ENCODE results near the gene FANCM.
"Not testable (repeated sequence)": the region's sequence is repeated elsewhere in the genome, so short reads cannot be mapped to it uniquely, and the experiment has no call there.

Gene FANCM

DNA sequence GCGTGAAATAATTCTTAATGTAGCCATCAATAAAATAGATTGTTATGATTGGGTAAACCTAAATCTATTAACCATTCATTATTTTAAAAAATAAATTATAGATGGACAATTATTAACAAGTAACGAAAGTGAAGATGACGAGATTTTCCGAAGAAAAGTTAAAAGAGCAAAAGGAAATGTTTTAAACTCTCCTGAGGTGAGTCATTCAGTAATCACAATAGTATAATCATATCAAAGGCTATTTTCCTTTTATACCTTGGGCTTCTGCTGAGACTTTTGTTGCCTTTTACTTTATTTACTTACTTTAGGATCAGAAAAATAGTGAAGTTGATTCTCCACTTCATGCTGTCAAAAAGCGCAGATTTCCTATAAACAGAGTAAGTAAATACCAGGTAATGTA lies 45.6 kb downstream of the FANCM start:
- H3K36me3 ChIP-seq (ENCODE audit: insufficient read depth, low read length), result no peaks in the 10 kb centered on the region
- H3K4me1 ChIP-seq (ENCODE audit: insufficient read depth, low read length), result peaks cover 5% of the 10 kb centered on the region; the same call in 1 of the 2 replicates
- no peaks in the 10 kb centered on the region for H3K9me3 ChIP-seq (ENCODE audit: control insufficient read depth, insufficient read depth, low read length)
- no peak overlapping the region for H3K9ac ChIP-seq (ENCODE audit: low read depth, low read length)

DNA sequence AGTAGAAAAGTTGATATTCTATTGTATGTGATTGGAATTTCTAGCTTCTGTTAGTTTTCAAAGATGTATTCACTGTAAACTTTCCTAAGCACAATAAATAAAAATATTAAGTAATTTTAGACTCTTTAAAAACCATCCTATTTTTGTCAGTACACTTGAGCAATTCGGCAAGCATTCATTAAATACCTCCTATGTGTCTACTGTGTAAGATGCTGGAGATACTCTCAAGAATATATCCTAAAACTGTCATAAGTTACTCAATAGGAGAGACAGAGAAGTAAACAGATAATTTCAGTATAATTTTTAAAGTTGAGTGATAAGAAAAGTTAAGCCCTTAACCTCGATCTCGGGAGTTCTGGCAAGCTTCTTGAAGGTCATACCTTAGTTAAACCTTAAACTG lies 46.1 kb downstream of the FANCM start:
- Histone ChIP-seq H3K36me3 (ENCODE audit: insufficient read depth, low read length) (no peaks in the 10 kb centered on the region), H3K9me3 (ENCODE audit: control insufficient read depth, insufficient read depth, low read length) (no peaks in the 10 kb centered on the region), H3K4me1 (ENCODE audit: insufficient read depth, low read length) (peaks cover 5% of the 10 kb centered on the region; the same call in 1 of the 2 replicates), H3K9ac (ENCODE audit: low read depth, low read length) (no peak overlapping the region)

DNA sequence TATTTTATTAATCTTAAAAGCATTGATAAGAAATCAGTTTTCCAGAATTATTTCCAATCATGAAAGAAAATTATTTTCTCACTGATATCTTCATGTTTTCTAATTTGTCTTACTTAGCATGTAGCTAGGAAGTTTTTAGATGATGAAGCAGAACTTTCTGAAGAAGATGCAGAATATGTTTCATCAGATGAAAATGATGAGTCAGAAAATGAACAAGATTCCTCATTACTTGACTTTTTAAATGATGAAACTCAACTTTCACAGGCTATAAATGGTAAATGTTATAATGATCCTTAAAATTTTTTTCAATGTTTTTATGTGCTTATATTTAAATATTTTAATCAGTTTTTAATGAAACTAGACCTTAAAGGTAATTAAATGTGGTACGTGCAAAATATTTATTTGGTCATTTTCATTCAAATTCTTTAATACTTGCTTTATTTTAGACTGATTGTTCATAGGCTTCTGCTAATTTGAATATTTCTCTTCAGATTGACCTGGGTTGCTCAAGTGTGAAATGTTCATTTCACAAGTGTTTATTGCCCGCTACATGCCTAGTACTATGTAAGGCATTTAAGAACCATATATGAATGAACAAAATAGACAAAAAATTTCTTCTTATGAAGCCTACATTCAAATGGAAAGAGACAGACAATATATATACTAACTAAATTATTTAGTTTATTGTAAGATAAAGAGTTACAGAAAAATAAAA lies 49.5 kb downstream of the FANCM start:
- Histone ChIP-seq H3K36me3 (ENCODE audit: insufficient read depth, low read length) (0 out of 2 replicates have a peak, but pooled peaks cover 5% of the 10 kb centered on the region), H3K9me3 (ENCODE audit: control insufficient read depth, insufficient read depth, low read length) (no peaks in the 10 kb centered on the region), H3K9ac (ENCODE audit: low read depth, low read length) (no peak overlapping the region), H3K4me1 (ENCODE audit: insufficient read depth, low read length) (peaks cover 5% of the 10 kb centered on the region; the same call in 1 of the 2 replicates)

DNA sequence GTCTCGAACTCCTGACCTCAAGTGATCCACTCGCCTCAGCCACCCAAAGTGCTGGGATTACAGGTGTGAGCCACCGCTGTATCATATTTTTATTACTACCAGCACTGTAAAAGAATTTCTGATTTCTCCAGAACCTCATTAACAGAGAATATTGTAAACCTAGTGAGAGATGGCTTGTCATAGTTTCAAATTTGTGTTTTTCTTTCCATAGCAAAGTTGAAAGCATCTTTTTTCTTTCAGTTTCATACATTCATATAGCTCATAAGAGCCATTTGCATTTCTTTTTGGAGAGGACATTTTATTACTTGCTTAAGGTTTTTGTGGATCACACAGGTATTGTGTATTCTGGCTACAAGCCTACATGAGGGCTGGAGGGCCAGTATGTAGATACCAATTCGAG lies 59.2 kb downstream of the FANCM start:
- no peak overlapping the region for H3K9ac ChIP-seq (ENCODE audit: low read depth, low read length)
- peaks cover 4% of the 10 kb centered on the region; the same call in 1 of the 2 replicates for H3K4me1 ChIP-seq (ENCODE audit: insufficient read depth, low read length)
- no peaks in the 10 kb centered on the region for H3K36me3 ChIP-seq (ENCODE audit: insufficient read depth, low read length)
- H3K9me3 ChIP-seq (ENCODE audit: control insufficient read depth, insufficient read depth, low read length), result no peaks in the 10 kb centered on the region

DNA sequence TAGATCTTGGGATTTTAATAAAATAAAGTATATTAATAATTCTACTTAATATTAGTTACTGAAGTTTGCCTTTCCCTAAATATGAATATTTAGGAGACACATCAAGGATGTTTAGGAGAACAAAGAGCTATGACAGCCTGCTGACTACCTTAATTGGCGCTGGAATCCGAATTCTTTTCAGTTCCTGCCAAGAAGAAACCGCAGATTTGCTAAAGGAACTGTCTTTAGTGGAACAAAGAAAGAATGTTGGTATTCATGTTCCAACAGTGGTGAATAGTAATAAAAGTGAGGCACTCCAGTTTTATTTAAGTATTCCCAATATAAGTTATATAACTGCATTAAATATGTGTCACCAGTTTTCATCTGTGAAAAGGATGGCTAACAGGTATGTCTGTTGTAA lies 62.8 kb downstream of the FANCM start:
- Histone ChIP-seq H3K36me3 (ENCODE audit: insufficient read depth, low read length) (no peaks in the 10 kb centered on the region; the same call in none of the 2 replicates), H3K9ac (ENCODE audit: low read depth, low read length) (no peak overlapping the region), H3K9me3 (ENCODE audit: control insufficient read depth, insufficient read depth, low read length) (no peaks in the 10 kb centered on the region), H3K4me1 (ENCODE audit: insufficient read depth, low read length) (peaks cover 4% of the 10 kb centered on the region; the same call in 1 of the 2 replicates)

DNA sequence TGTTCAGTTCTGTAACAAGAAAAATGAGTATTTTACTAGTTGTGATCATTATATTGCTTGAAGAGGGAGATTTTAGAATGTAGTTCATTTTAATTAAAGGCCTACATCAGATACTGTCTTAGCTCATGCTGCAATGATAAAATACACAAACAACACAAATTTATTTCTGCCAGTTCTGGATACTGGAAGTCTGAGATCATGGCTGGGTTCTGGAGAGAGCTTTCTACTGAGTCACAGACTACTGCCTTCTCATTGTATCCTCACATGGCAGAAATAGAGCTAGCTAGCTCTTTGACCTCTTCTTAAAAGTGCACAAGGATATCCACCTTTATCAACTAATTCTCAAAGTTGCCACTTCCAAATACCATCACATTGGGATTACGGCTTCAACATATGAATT lies 63.5 kb downstream of the FANCM start:
- Histone ChIP-seq H3K9ac (ENCODE audit: low read depth, low read length) (no peak overlapping the region), H3K9me3 (ENCODE audit: control insufficient read depth, insufficient read depth, low read length) (no peaks in the 10 kb centered on the region), H3K36me3 (ENCODE audit: insufficient read depth, low read length) (no peaks in the 10 kb centered on the region; the same call in none of the 2 replicates), H3K4me1 (ENCODE audit: insufficient read depth, low read length) (peaks cover 4% of the 10 kb centered on the region; the same call in 1 of the 2 replicates)

DNA sequence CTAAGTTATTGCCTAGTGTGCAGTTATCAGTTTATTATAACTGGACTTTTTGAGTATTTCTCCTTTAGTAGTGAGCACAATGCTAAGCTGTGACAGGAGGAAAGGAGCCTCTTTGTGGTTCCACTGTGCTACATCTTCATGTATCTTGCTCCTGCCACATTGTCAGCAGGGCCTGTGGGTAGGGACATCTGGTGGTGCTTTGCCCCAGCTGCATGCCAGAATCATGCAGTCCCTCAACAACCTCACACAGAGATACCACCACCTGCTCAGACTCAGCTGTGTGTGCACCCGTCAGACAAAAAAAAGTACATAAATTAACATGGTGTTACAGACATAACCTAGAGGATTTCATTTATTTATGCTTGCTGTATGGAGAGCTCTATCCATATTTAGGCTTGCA lies 66.2 kb downstream of the FANCM start:
- Histone ChIP-seq H3K4me1 (ENCODE audit: insufficient read depth, low read length) (peaks cover 4% of the 10 kb centered on the region; the same call in 1 of the 2 replicates), H3K36me3 (ENCODE audit: insufficient read depth, low read length) (peaks cover 3% of the 10 kb centered on the region), H3K9me3 (ENCODE audit: control insufficient read depth, insufficient read depth, low read length) (no peaks in the 10 kb centered on the region), H3K9ac (ENCODE audit: low read depth, low read length) (no peak overlapping the region)

DNA sequence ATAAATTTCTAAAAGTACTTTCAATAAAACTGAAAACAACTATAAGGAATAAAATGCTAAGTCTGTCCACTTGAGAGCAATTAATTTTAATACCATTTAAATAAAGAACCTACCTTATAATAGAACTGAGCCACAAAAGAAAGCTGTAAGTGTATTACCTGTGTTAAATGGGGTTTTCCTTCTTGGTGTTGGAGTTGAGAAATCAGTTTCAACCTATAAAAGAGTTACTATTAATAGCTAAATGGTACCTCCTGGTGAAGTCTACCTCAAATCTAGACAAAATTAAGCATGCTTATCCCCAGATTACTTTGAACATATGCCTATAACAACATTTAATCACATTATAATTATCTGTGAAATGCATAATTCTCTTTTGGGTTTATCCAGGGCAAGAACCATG lies 68.5 kb downstream of the FANCM start:
- H3K9ac ChIP-seq (ENCODE audit: low read depth, low read length), result no peak overlapping the region
- peaks cover 3% of the 10 kb centered on the region for H3K36me3 ChIP-seq (ENCODE audit: insufficient read depth, low read length)
- no peaks in the 10 kb centered on the region for H3K9me3 ChIP-seq (ENCODE audit: control insufficient read depth, insufficient read depth, low read length)
- no peaks in the 10 kb centered on the region for H3K4me1 ChIP-seq (ENCODE audit: insufficient read depth, low read length)

DNA sequence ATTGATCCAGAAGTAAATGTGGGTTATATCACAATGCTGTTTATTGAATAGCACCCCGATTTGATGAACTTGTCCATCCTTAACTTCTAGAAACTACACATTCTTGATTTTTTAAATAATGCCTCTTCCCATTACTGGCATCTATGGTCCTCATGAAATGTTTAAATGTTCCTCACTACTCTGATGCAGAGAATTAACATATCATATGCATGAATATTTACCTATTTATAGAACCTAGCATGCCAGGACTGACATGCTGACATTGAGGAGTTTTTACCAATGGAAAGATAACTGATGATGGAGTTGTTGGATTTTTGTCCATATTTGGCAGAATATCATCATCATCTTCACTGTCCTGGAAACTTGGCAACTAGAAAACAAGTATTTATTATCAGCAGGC lies 74.4 kb downstream of the FANCM start:
- H3K9me3 ChIP-seq (ENCODE audit: control insufficient read depth, insufficient read depth, low read length), result no peaks in the 10 kb centered on the region
- H3K9ac ChIP-seq (ENCODE audit: low read depth, low read length), result no peak overlapping the region
- peaks cover 13% of the 10 kb centered on the region for H3K36me3 ChIP-seq (ENCODE audit: insufficient read depth, low read length)
- H3K4me1 ChIP-seq (ENCODE audit: insufficient read depth, low read length), result peaks cover 16% of the 10 kb centered on the region

DNA sequence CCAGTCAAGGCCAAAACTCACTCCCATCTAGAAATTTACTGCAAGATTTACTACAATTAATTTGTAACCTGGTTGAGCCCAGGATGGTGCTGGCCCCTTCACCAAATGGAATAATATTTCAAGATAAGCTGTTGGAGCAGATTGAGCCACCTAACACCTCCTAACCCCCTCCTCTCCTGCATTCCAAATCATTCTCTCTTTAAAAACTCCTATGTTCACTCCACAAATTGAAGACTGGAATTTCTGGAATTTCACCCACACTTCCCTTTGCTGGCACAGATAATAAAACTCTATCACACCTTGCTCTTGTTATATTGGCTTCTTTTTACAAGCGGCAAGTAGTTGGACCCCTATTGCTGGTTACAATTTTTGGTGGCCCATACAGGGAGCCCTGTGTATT lies 75.6 kb downstream of the FANCM start:
- Histone ChIP-seq H3K9ac (ENCODE audit: low read depth, low read length) (no peak overlapping the region), H3K4me1 (ENCODE audit: insufficient read depth, low read length) (peaks cover 16% of the 10 kb centered on the region), H3K36me3 (ENCODE audit: insufficient read depth, low read length) (peaks cover 12% of the 10 kb centered on the region), H3K9me3 (ENCODE audit: control insufficient read depth, insufficient read depth, low read length) (no peaks in the 10 kb centered on the region)

DNA sequence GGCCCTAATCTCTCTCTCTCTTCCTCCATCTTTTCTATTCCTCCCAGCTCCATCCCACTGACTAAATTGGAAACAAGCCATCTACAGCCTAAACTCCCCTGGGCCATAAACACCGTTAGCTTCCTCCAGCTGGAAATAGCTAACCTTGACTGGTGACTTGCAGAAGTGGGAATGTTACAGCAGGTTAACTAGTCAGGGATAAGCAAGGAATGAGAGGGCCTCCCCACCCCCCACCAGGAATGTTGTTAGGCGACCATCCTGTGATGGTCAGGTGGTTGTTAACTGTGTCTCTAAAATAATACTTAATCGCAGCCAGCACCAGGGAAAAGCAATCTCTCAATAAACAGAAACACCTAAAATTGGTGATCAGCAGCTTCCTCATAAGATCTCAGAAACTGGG lies 76.5 kb downstream of the FANCM start:
- Histone ChIP-seq H3K9me3 (ENCODE audit: control insufficient read depth, insufficient read depth, low read length) (no peaks in the 10 kb centered on the region), H3K4me1 (ENCODE audit: insufficient read depth, low read length) (peaks cover 16% of the 10 kb centered on the region), H3K9ac (ENCODE audit: low read depth, low read length) (no peak overlapping the region), H3K36me3 (ENCODE audit: insufficient read depth, low read length) (peaks cover 9% of the 10 kb centered on the region; the same call in 1 of the 2 replicates)

DNA sequence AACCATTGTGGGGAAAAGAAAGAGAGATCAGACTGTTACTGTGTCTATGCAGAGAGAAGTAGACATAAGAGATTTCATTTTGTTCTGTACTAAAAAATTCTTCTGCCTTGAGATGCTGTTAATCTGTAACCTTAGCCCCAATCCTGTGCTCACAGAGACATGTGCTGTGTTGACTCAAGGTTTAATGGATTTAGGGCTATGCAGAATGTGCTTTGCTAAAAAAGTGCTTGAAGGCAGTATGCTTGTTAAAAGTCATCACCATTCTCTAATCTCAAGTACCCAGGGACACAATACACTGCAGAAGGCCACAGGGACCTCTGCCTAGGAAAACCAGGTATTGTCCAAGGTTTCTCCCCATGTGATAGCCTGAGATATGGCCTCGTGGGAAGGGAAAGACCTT lies 78.0 kb downstream of the FANCM start:
- H3K9ac ChIP-seq (ENCODE audit: low read depth, low read length); H3K36me3 ChIP-seq (ENCODE audit: insufficient read depth, low read length); H3K9me3 ChIP-seq (ENCODE audit: control insufficient read depth, insufficient read depth, low read length): not testable (repeated sequence)
- H3K4me1 ChIP-seq (ENCODE audit: insufficient read depth, low read length), result peaks cover 16% of the 10 kb centered on the region

DNA sequence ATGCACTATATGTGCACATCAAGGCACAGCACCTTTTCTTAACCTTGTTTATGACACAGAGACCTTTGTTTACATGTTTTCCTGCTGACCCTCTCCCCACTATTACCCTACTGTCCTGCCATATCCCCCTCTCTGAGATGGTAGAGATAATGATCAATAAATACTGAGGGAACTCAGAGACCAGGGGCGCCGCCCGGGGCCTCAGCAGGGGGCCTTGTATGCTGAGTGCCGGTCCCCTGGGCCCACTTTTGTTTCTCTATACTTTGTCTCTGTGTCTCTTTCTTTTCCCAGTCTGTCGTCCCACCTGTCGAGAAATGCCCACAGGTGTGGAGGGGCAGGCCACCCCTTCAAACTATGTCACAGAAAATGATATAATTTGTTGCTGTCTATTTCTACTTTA lies 78.6 kb downstream of the FANCM start:
- H3K9me3 ChIP-seq (ENCODE audit: control insufficient read depth, insufficient read depth, low read length); H3K9ac ChIP-seq (ENCODE audit: low read depth, low read length); H3K36me3 ChIP-seq (ENCODE audit: insufficient read depth, low read length): not testable (repeated sequence)
- peaks cover 16% of the 10 kb centered on the region for H3K4me1 ChIP-seq (ENCODE audit: insufficient read depth, low read length)

DNA sequence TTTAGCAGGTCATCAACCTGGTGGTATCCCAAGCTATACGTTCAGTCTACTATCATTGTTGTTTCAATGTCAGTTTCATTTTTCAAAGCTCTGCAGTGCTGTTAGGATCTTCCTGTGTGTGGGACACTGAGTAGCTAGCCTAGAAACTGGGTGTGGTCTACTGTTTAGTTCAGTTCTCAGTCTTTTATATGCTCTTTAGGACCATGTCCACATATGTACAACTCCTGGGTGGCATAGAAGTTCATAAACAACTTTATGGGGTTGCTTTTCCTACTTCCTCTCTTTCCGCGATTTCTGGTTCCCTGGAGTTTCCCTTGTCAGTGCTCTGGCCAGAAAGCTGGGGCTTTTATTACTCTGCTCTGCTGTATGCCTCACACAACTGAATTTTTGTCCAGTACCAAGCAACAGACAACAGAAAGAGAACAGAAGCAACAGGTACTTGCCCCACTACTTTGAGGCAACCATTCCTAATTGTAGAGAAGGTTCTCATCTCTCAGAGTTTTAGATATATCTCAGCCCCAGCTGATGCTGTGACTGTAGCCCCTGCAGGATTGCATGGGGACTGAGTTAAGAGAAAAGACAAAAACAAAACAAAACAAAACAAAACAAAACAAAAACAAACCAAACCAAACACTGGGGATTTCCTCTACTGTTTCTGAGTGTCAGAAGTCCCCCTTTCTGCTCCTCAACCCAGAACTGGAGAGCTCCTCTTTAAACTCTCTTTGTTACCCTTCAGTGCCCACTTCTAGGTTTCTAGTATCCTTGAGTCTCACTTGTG lies 86.9 kb downstream of the FANCM start:
- H3K36me3 ChIP-seq (ENCODE audit: insufficient read depth, low read length), result no peaks in the 10 kb centered on the region; the same call in 1 of the 2 replicates
- no peak overlapping the region for H3K9ac ChIP-seq (ENCODE audit: low read depth, low read length)

DNA sequence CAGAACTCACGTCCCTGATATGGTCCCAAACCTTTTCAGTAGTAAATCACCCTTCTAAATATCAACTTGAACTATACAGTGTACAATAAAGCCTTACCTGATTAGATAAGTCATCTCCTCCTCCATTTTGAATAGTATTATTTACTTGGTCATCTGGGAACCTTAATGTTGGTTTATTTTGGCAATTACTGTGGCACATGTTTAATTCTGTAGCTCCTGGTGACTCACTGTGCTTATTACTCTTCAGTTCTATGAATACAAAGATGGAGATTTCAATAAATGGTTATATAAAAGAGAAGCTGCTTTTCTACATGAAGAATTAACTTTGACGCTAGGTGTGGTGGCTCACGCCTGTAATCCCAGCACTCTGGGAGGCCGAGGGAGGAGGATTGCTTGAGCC lies 91.8 kb downstream of the FANCM start:
- H3K36me3 ChIP-seq (ENCODE audit: insufficient read depth, low read length), result no peaks in the 10 kb centered on the region; the same call in none of the 2 replicates
- H3K9ac ChIP-seq (ENCODE audit: low read depth, low read length), result no peak overlapping the region
- no peaks in the 10 kb centered on the region for H3K9me3 ChIP-seq (ENCODE audit: control insufficient read depth, insufficient read depth, low read length)
- H3K4me1 ChIP-seq (ENCODE audit: insufficient read depth, low read length), result peaks cover 13% of the 10 kb centered on the region

More for the DNA sequence above, 86.9 kb downstream of the FANCM start:
- no peaks in the 10 kb centered on the region for H3K4me1 ChIP-seq (ENCODE audit: insufficient read depth, low read length)
- no peaks in the 10 kb centered on the region for H3K9me3 ChIP-seq (ENCODE audit: control insufficient read depth, insufficient read depth, low read length)
